K562 (cell line): ENCODE results near the gene CFAP157. TPM values are rescaled to one million over a fixed set of nuclear protein-coding genes. Genes with fewer than 3 reads are reported as not detected.
A peak's percentile ranks its signal among the peaks of the same experiment; 100 is the strongest.

ENCODE experiments used
- BRD9 ChIP-seq: fragments of 450-650 bp; IDR thresholded peaks from 2 replicates; pipeline ENCODE4 v1.6.1; 2018; ENCODE audit warnings: low read depth; ENCODE audit not compliant: partially characterized antibody
- EP300 ChIP-seq: IDR thresholded peaks from 2 replicates; pipeline ENCODE4 v1.6.1; 2012; ENCODE audit warnings: low read length, improper control_type of control experiment
- GMEB1 ChIP-seq: fragments of 250-450 bp; sonication (Bioruptor Pico); IDR thresholded peaks from 2 replicates; pipeline ENCODE4 v1.4.0; 2020; ENCODE audit warnings: mild to moderate bottlenecking
- HDAC1 ChIP-seq, 2 experiments: fragments of 450-650 bp; IDR thresholded peaks; 2 replicates each; pipeline ENCODE4 v1.6.1; 2016 to 2017; ENCODE audit warnings: inconsistent platforms in 1 of 2, mild to moderate bottlenecking in 1 of 2, moderate library complexity in 1 of 2
- HDAC3 ChIP-seq: fragments of 450-650 bp; IDR thresholded peaks from 2 replicates; pipeline ENCODE4 v1.6.1; 2018; ENCODE audit warnings: borderline replicate concordance, mild to moderate bottlenecking, moderate library complexity; ENCODE audit not compliant: partially characterized antibody
- HEY1 ChIP-seq: fragments of 250-450 bp; sonication (Bioruptor Pico); IDR thresholded peaks from 2 replicates; pipeline ENCODE4 v1.5.0; 2020; ENCODE audit warnings: mild to moderate bottlenecking, moderate library complexity, borderline replicate concordance
- JUN ChIP-seq, 2 experiments: sonication (generic) in 1 of 2; formaldehyde crosslinking in 1 of 2; IDR thresholded peaks; 2 replicates each; pipeline versions ENCODE4 v1.6.1 to v1.8.0; 2012 to 2022; ENCODE audit warnings: borderline replicate concordance in 2 of 2, mild to moderate bottlenecking in 2 of 2, improper control_type of control experiment in 1 of 2, low read depth in 1 of 2, low read length in 1 of 2, missing genetic modification reagents in 1 of 2
- MEIS2 ChIP-seq: fragments of 450-650 bp; IDR thresholded peaks from 2 replicates; pipeline ENCODE4 v1.6.1; 2014; ENCODE audit warnings: mild to moderate bottlenecking; ENCODE audit not compliant: partially characterized antibody
- MTA2 ChIP-seq: fragments of 450-650 bp; IDR thresholded peaks from 2 replicates; pipeline ENCODE4 v1.6.1; 2016; ENCODE audit warnings: low read depth
- NR2C2 ChIP-seq, 2 experiments: fragments of 200-800 bp in 1 of 2; sonication (Bioruptor generic) in 1 of 2; sonication (generic) in 1 of 2; formaldehyde crosslinking in 1 of 2; IDR thresholded peaks; 2 replicates each; pipeline versions ENCODE4 v1.6.1 to v1.8.0; 2016 to 2022; ENCODE audit warnings: mild to moderate bottlenecking in 1 of 2, missing compliant biosample characterization in 1 of 2, missing genetic modification characterization in 1 of 2, missing genetic modification reagents in 1 of 2
- PTBP1 ChIP-seq: fragments of 200-400 bp; formaldehyde crosslinking; IDR thresholded peaks from 2 replicates; pipeline ENCODE4 v1.6.1; 2017; ENCODE audit warnings: low read depth, low read length
- SAFB2 ChIP-seq: fragments of 200-400 bp; formaldehyde crosslinking; IDR thresholded peaks from 2 replicates; pipeline ENCODE4 v1.6.1; 2018; ENCODE audit warnings: borderline replicate concordance, low read length, low read depth, moderate library complexity; ENCODE audit not compliant: severe bottlenecking
- SIX5 ChIP-seq, 2 experiments: IDR thresholded peaks; 2 replicates each; pipeline ENCODE4 v1.6.1; 2011; ENCODE audit warnings: low read length in 2 of 2, borderline replicate concordance in 1 of 2, low read depth in 1 of 2, mild to moderate bottlenecking in 1 of 2, moderate library complexity in 1 of 2; ENCODE audit not compliant: insufficient read depth in 1 of 2
- ZBTB12 ChIP-seq: fragments of 250-450 bp; sonication (Bioruptor Pico); IDR thresholded peaks from 2 replicates; pipeline ENCODE4 v1.4.0; 2020
- ZNF280B ChIP-seq: fragments of 250-450 bp; sonication (Bioruptor Pico); IDR thresholded peaks from 2 replicates; pipeline ENCODE4 v1.5.1; 2021; ENCODE audit warnings: mild to moderate bottlenecking
- polyA plus RNA-seq, 8 experiments: library from polyadenylated mRNA; depleted of rRNA in 4 of 8; stranded (reverse) in 5 of 8; unstranded in 3 of 8; fragments of >200 nt; fragmentation: Nextera tagmentation in 2 of 8; fragmentation: Illumina TruSeq in 1 of 8; extraction: Ambion mirVana in 2 of 8; extraction: Trizol in 1 of 8; gene quantifications; 2 replicates each; pipeline versions ENCODE4 v1.2.1 to v1.2.3, GENCODE V29; 2011 to 2014; ENCODE audit warnings: inconsistent platforms in 1 of 8, missing spikeins in 1 of 8
- total RNA-seq, 7 experiments: library from RNA; depleted of rRNA in 6 of 7; stranded (reverse); fragments of >200 nt in 6 of 7; fragmentation: Illumina TruSeq in 2 of 7; extraction: Trizol in 2 of 7; gene quantifications; 2 replicates each; pipeline versions ENCODE4 v1.2.1 to v1.2.3, GENCODE V29; 2011 to 2021; ENCODE audit warnings: low replicate concordance in 1 of 7
- TF ChIP-seq, protein P1 (sequence below): fragments of 200-800 bp; sonication (Bioruptor generic); IDR thresholded peaks from 2 replicates; pipeline ENCODE4 v1.6.1; 2016; ENCODE audit warnings: missing genetic modification characterization, missing compliant biosample characterization
- TF ChIP-seq, protein P2 (sequence below): fragments of 250-450 bp; sonication (Bioruptor Pico); IDR thresholded peaks from 2 replicates; pipeline ENCODE4 v1.8.0; 2022; ENCODE audit warnings: moderate library complexity, mild to moderate bottlenecking, inconsistent platforms

The CFAP157 gene
- total and polyA plus RNA-seq, 9 of the 15 experiments (the other 6 are each of a cell fraction or from before 2014, with no cell fraction given): 0.03 TPM; not detected in 8

GRCh38 chr9:127758843-127759242, 52.1 kb downstream of the CFAP157 start (continued):
- no peak for TF ChIP-seq HDAC1 (IDR thresholded peaks at IDR 0.05)
- TF ChIP-seq MTA2: no peak
- TF ChIP-seq JUN (IDR thresholded peaks at IDR 0.05; ENCODE audit: borderline replicate concordance, low read depth, low read length): no peak
- TF ChIP-seq JUN (CRISPR knock-in tag; IDR thresholded peaks at IDR 0.05; ENCODE audit: borderline replicate concordance): no peak
- TF ChIP-seq ZBTB12: no peak
- TF ChIP-seq NR2C2 (CRISPR knock-in tag; IDR thresholded peaks at IDR 0.05): no peak
- TF ChIP-seq NR2C2 (tag; IDR thresholded peaks at IDR 0.05): peak; percentile 38; the same call in 1 of the 2 replicates
- TF ChIP-seq HEY1 (CRISPR knock-in tag): no peak
- TF ChIP-seq, protein P1, sequence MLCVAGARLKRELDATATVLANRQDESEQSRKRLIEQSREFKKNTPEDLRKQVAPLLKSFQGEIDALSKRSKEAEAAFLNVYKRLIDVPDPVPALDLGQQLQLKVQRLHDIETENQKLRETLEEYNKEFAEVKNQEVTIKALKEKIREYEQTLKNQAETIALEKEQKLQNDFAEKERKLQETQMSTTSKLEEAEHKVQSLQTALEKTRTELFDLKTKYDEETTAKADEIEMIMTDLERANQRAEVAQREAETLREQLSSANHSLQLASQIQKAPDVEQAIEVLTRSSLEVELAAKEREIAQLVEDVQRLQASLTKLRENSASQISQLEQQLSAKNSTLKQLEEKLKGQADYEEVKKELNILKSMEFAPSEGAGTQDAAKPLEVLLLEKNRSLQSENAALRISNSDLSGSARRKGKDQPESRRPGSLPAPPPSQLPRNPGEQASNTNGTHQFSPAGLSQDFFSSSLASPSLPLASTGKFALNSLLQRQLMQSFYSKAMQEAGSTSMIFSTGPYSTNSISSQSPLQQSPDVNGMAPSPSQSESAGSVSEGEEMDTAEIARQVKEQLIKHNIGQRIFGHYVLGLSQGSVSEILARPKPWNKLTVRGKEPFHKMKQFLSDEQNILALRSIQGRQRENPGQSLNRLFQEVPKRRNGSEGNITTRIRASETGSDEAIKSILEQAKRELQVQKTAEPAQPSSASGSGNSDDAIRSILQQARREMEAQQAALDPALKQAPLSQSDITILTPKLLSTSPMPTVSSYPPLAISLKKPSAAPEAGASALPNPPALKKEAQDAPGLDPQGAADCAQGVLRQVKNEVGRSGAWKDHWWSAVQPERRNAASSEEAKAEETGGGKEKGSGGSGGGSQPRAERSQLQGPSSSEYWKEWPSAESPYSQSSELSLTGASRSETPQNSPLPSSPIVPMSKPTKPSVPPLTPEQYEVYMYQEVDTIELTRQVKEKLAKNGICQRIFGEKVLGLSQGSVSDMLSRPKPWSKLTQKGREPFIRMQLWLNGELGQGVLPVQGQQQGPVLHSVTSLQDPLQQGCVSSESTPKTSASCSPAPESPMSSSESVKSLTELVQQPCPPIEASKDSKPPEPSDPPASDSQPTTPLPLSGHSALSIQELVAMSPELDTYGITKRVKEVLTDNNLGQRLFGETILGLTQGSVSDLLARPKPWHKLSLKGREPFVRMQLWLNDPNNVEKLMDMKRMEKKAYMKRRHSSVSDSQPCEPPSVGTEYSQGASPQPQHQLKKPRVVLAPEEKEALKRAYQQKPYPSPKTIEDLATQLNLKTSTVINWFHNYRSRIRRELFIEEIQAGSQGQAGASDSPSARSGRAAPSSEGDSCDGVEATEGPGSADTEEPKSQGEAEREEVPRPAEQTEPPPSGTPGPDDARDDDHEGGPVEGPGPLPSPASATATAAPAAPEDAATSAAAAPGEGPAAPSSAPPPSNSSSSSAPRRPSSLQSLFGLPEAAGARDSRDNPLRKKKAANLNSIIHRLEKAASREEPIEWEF: no peak
- TF ChIP-seq MEIS2: peak; percentile 90
- TF ChIP-seq EP300: peak; percentile 51; the same call in 1 of the 2 replicates
- TF ChIP-seq SIX5 (IDR thresholded peaks at IDR 0.05; ENCODE audit: borderline replicate concordance in 1 of 2, insufficient read depth in 1 of 2, low read depth in 1 of 2, low read length in 2 of 2): no peak
- TF ChIP-seq GMEB1 (CRISPR knock-in tag): no peak
- TF ChIP-seq, protein P2, sequence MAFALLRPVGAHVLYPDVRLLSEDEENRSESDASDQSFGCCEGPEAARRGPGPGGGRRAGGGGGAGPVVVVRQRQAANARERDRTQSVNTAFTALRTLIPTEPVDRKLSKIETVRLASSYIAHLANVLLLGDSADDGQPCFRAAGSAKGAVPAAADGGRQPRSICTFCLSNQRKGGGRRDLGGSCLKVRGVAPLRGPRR: no peak
- no peak for TF ChIP-seq PTBP1
- no peak for TF ChIP-seq HDAC3
- TF ChIP-seq ZNF280B (CRISPR knock-in tag): no peak
- TF ChIP-seq SAFB2: no peak
- TF ChIP-seq BRD9: peak; percentile 35
